Ovary (tissue), 3 donors: ENCODE data around the gene CNPPD1.

Experiments used
- EP300 ChIP-seq: sonication (generic); formaldehyde crosslinking; IDR thresholded peaks from one replicate; pipeline ENCODE4 v1.6.1; 2017; ENCODE audit warnings: antibody characterized with exemption
- POLR2A ChIP-seq: fragments of 450-650 bp; IDR thresholded peaks from one replicate; pipeline ENCODE4 v1.6.1; 2017; ENCODE audit warnings: antibody characterized with exemption, mild to moderate bottlenecking, moderate library complexity
- TF ChIP-seq, protein P1 (sequence below), 3 donors: fragments of 450-650 bp in 2 of 3; fragments of 200-600 bp in 1 of 3; IDR thresholded peaks; one replicate each; pipeline versions ENCODE4 v1.5.1 to v1.8.0; 2016 to 2022; ENCODE audit warnings: antibody characterized with exemption in 3 of 3, mild to moderate bottlenecking in 1 of 3
- donor health status: DM: no; HTN: no; CAD: no.

DNA sequence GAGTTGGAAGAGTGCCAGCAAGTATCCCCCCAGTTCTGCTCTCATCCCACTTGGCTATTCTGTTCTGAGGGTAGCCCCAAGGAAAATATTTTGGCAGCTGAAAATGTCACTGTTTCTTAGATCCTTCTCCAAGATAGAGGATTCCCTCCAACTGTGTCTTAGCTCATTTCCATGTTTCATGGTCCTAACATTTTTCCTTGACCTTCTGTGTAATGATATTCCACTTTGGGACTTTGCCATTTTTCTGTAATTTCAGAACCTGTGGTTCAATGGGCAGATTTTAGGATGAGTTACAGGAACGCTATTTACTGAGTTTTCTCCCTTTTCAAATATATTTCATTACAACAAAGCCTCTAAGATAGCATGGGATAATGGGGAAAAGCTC, 50.8 kb downstream of the CNPPD1 start:
- TF ChIP-seq, protein P1, sequence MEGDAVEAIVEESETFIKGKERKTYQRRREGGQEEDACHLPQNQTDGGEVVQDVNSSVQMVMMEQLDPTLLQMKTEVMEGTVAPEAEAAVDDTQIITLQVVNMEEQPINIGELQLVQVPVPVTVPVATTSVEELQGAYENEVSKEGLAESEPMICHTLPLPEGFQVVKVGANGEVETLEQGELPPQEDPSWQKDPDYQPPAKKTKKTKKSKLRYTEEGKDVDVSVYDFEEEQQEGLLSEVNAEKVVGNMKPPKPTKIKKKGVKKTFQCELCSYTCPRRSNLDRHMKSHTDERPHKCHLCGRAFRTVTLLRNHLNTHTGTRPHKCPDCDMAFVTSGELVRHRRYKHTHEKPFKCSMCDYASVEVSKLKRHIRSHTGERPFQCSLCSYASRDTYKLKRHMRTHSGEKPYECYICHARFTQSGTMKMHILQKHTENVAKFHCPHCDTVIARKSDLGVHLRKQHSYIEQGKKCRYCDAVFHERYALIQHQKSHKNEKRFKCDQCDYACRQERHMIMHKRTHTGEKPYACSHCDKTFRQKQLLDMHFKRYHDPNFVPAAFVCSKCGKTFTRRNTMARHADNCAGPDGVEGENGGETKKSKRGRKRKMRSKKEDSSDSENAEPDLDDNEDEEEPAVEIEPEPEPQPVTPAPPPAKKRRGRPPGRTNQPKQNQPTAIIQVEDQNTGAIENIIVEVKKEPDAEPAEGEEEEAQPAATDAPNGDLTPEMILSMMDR (IDR thresholded peaks at IDR 0.05): no peak
- TF ChIP-seq POLR2A: no peak
- TF ChIP-seq EP300: no peak
